ENCODE data around the gene ILKAP.

DNA sequence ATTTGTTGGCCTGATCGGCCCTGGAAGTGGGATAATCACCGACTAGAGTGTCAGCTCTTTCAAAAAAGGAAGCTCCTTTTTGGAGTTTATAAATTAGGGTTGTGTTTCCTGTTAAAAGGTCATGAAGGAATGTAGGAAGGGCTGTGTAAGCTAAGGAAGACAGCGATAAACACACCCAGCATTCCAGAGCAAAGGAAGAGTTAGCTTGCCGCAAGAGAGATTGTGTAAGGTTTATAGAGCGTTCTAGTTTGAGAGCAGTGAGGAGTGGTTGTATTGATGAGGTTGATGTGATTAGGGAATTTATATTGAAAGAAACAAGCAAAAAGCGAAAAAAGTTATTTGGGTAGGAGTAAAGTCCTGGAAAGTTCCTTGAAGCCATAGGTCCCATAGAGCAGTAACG is 3.5 kb upstream of the ILKAP start:
- TF ChIP-seq, protein P1, sequence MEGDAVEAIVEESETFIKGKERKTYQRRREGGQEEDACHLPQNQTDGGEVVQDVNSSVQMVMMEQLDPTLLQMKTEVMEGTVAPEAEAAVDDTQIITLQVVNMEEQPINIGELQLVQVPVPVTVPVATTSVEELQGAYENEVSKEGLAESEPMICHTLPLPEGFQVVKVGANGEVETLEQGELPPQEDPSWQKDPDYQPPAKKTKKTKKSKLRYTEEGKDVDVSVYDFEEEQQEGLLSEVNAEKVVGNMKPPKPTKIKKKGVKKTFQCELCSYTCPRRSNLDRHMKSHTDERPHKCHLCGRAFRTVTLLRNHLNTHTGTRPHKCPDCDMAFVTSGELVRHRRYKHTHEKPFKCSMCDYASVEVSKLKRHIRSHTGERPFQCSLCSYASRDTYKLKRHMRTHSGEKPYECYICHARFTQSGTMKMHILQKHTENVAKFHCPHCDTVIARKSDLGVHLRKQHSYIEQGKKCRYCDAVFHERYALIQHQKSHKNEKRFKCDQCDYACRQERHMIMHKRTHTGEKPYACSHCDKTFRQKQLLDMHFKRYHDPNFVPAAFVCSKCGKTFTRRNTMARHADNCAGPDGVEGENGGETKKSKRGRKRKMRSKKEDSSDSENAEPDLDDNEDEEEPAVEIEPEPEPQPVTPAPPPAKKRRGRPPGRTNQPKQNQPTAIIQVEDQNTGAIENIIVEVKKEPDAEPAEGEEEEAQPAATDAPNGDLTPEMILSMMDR (IDR thresholded peaks at IDR 0.05; ENCODE audit: insufficient read depth, low read length) = no peak
- TF ChIP-seq POLR2AphosphoS5 (IDR thresholded peaks at IDR 0.05; ENCODE audit: low read depth) (no peak), GABPA (IDR thresholded peaks at IDR 0.05; ENCODE audit: low read depth) (no peak), SPI1 (IDR thresholded peaks at IDR 0.05; ENCODE audit: borderline replicate concordance, low read depth) (no peak)
- TF ChIP-seq, protein P2, sequence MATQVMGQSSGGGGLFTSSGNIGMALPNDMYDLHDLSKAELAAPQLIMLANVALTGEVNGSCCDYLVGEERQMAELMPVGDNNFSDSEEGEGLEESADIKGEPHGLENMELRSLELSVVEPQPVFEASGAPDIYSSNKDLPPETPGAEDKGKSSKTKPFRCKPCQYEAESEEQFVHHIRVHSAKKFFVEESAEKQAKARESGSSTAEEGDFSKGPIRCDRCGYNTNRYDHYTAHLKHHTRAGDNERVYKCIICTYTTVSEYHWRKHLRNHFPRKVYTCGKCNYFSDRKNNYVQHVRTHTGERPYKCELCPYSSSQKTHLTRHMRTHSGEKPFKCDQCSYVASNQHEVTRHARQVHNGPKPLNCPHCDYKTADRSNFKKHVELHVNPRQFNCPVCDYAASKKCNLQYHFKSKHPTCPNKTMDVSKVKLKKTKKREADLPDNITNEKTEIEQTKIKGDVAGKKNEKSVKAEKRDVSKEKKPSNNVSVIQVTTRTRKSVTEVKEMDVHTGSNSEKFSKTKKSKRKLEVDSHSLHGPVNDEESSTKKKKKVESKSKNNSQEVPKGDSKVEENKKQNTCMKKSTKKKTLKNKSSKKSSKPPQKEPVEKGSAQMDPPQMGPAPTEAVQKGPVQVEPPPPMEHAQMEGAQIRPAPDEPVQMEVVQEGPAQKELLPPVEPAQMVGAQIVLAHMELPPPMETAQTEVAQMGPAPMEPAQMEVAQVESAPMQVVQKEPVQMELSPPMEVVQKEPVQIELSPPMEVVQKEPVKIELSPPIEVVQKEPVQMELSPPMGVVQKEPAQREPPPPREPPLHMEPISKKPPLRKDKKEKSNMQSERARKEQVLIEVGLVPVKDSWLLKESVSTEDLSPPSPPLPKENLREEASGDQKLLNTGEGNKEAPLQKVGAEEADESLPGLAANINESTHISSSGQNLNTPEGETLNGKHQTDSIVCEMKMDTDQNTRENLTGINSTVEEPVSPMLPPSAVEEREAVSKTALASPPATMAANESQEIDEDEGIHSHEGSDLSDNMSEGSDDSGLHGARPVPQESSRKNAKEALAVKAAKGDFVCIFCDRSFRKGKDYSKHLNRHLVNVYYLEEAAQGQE (IDR thresholded peaks at IDR 0.05; ENCODE audit: insufficient replicate concordance, low read depth) = no peak
